ENCODE measurements around the gene AQP12B.

- no peak for TF ChIP-seq CTCF (IDR thresholded peaks at IDR 0.05; ENCODE audit: low read depth, low read length, missing input control)
- no peak for TF ChIP-seq JUND (IDR thresholded peaks at IDR 0.05)
- TF ChIP-seq RAD21 (IDR thresholded peaks at IDR 0.05): no peak
- TF ChIP-seq YY1 (IDR thresholded peaks at IDR 0.05): no peak
- TF ChIP-seq ZBTB33 (IDR thresholded peaks at IDR 0.05): no peak
- TF ChIP-seq SP1 (IDR thresholded peaks at IDR 0.05): no peak
- TF ChIP-seq EGR1 (IDR thresholded peaks at IDR 0.05; ENCODE audit: low read depth in 2 of 2): no peak
- no peak for TF ChIP-seq REST (IDR thresholded peaks at IDR 0.05)
- TF ChIP-seq ATF3 (IDR thresholded peaks at IDR 0.05): no peak
- TF ChIP-seq MAX (IDR thresholded peaks at IDR 0.05): no peak
- TF ChIP-seq RXRA (IDR thresholded peaks at IDR 0.05): no peak
- TF ChIP-seq NR2F2 (IDR thresholded peaks at IDR 0.05): no peak
- no peak for TF ChIP-seq FOXA1 (IDR thresholded peaks at IDR 0.05)
- TF ChIP-seq TAF1 (conservative IDR thresholded peaks at IDR 0.05): no peak
Measured at GRCh38 chr2:240629619-240629967, 53.1 kb downstream of the AQP12B start.

All from liver (tissue), 3 donors.